GM18870 (cell line): ENCODE data around the gene RAD51AP2.
"Not testable (repeated sequence)": the region's sequence is repeated elsewhere in the genome, so short reads cannot be mapped to it uniquely, and the experiment has no call there.

Source experiments
- ATAC-seq: cut with Tn5 transposase; IDR thresholded peaks from one replicate; pipeline ENCODE4 v1.9.1; 2021; ENCODE audit warnings: moderate library complexity; ENCODE audit not compliant: unreplicated experiment

RAD51AP2 gene

GRCh38 chr2:17518212-17519154 lies at the start of gene RAD51AP2:
Gene RAD51AP2, minus strand, starts transcription at chr2:17518440. Its CDS starts 25 bp downstream, at chr2:17518415.
- ATAC-seq, result peak; percentile 73

GRCh38 chr2:17565726-17566125 lies 47.5 kb upstream of the RAD51AP2 start:
- not testable (repeated sequence) for ATAC-seq

- no peak for ATAC-seq
Observed at GRCh38 chr2:17558878-17559277, 40.6 kb upstream of the RAD51AP2 start.

GRCh38 chr2:17558053-17558452 lies 39.8 kb upstream of the RAD51AP2 start:
- no peak for ATAC-seq

GRCh38 chr2:17557596-17557995 lies 39.4 kb upstream of the RAD51AP2 start:
- ATAC-seq, result no peak

GRCh38 chr2:17555150-17555549 lies 36.9 kb upstream of the RAD51AP2 start:
- ATAC-seq, result no peak

GRCh38 chr2:17550907-17551306 lies 32.7 kb upstream of the RAD51AP2 start:
- no peak for ATAC-seq

GRCh38 chr2:17547737-17548136 lies 29.5 kb upstream of the RAD51AP2 start:
- ATAC-seq, result no peak

GRCh38 chr2:17547237-17547636 lies 29.0 kb upstream of the RAD51AP2 start:
- ATAC-seq, result no peak

- ATAC-seq, result no peak
Observed at GRCh38 chr2:17545680-17546613, 27.7 kb upstream of the RAD51AP2 start.

GRCh38 chr2:17544256-17544655 lies 26.0 kb upstream of the RAD51AP2 start:
- no peak for ATAC-seq

GRCh38 chr2:17543848-17544247 lies 25.6 kb upstream of the RAD51AP2 start:
- ATAC-seq, result no peak

GRCh38 chr2:17543131-17543660 lies 25.0 kb upstream of the RAD51AP2 start:
- ATAC-seq, result no peak

- no peak for ATAC-seq
Observed at GRCh38 chr2:17542471-17542870, 24.2 kb upstream of the RAD51AP2 start.

GRCh38 chr2:17541531-17541950 lies 23.3 kb upstream of the RAD51AP2 start:
- ATAC-seq, result no peak

- no peak for ATAC-seq
Observed at GRCh38 chr2:17540813-17541530, 22.7 kb upstream of the RAD51AP2 start.

- no peak for ATAC-seq
Observed at GRCh38 chr2:17540093-17540812, 22.0 kb upstream of the RAD51AP2 start, which contains the start of gene VSNL1. Gene VSNL1, plus strand, starts transcription at chr2:17540696. Its CDS starts 51,379 bp downstream, at chr2:17592075.

- ATAC-seq, result no peak
Observed at GRCh38 chr2:17539611-17540092, 21.4 kb upstream of the RAD51AP2 start.

GRCh38 chr2:17538844-17539554 lies 20.8 kb upstream of the RAD51AP2 start:
- ATAC-seq, result no peak
